Measurements from ENCODE around the gene THUMPD3. TPM values are rescaled to one million over a fixed set of nuclear protein-coding genes. Genes with fewer than 3 reads are reported as not detected.
A peak's percentile ranks its signal among the peaks of the same experiment; 100 is the strongest.

THUMPD3 gene
- total RNA-seq, 1 experiment from 2014 or later: 48.4 TPM

DNA sequence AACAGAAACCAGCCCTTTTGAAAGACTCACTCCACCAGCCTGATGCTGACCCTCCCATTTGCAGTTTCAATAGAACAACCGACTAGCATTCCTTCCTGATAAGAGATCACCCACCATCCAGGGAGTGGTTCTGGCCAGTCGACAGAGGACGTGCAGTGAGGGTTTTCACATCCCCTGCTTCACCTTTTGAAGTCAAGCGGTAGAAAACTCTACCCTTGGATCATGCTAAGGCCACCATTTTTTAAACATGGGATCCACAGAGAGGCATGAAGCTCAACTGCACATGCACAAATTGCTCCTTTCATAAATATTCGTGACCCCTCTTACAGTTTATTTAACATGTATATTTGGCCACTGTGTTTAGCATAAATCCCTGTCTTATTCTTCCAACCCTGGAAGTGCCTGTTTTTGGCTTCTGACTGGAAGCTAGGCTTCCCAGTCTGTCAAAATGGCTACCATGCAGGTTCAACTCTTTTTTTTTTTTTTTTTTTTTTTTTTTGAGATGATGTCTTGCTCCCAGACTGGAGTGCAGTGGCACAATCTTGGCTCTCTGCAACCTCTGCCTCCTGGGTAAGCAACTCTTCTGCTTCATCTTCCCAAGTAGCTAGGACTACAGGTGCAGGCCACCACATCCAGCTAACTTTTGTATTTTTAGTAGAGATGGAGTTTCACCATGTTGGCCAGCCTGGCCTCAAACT, 1.0 kb upstream of the THUMPD3 start:
- DNase-seq (ENCODE audit: low read depth): no peak

- DNase-seq (ENCODE audit: low read depth): no peak
Observed at GRCh38 chr3:9369508-9369907, 6.7 kb downstream of the THUMPD3 start.

- DNase-seq (ENCODE audit: low read depth): no peak
Observed at GRCh38 chr3:9373465-9373864, 10.6 kb downstream of the THUMPD3 start.

DNA sequence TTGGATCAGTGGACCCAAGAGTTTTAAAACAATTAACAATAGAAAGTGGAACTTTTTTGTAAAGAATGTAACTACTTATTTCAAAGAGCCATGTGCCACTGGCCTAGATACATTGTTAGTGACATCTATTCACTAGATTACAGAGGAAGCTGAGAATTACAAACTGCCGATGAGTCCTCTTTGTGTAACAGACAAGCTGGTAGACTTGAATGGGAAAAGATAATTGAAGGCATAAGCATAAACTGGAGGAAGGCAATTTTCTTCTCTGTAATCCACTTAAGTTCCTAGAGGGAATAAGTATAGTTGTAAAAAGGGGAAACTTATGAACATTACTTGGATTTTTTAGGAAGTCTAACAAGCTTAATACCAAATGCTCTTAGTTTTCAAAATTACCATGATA, 15.1 kb downstream of the THUMPD3 start:
- DNase-seq (ENCODE audit: low read depth): no peak

DNA sequence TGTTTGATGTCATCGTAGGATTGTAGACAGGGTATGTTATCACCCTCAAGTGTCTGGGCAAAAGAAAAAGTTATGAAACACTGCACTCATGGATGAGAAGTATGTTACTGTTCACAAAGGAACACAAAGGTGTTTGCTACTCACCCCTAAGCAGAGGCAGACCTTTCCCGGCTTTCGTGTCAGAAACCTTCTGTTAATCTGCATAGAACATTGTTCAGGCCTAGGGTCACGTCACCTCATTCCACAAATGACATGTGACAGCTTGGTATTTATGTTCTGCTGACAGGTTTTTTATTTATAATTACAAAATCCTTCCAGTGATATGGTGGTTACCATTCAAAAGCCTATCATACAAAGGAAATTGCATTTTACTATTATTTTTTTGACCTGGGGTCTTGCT, 16.5 kb downstream of the THUMPD3 start:
- DNase-seq (ENCODE audit: low read depth): no peak

DNA sequence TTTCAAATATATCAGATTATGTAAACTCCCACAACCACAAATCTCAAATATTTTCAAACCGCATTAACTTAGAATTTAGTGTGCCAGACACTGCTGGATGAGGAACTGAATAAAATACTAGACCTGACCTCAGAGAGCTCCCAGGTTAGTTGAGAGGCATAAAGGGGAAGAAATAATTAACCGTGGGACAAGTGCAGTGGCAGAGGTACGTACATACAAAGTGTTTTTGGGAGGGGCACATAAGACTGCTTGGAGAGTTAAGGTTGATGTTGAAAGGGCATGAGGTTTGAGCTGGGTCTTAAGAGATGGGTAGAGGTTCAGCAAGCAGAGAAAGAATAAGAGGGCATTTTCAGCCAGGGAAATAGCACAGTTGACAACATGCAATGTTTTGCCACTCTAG, 17.2 kb downstream of the THUMPD3 start:
- DNase-seq (ENCODE audit: low read depth): no peak

DNA sequence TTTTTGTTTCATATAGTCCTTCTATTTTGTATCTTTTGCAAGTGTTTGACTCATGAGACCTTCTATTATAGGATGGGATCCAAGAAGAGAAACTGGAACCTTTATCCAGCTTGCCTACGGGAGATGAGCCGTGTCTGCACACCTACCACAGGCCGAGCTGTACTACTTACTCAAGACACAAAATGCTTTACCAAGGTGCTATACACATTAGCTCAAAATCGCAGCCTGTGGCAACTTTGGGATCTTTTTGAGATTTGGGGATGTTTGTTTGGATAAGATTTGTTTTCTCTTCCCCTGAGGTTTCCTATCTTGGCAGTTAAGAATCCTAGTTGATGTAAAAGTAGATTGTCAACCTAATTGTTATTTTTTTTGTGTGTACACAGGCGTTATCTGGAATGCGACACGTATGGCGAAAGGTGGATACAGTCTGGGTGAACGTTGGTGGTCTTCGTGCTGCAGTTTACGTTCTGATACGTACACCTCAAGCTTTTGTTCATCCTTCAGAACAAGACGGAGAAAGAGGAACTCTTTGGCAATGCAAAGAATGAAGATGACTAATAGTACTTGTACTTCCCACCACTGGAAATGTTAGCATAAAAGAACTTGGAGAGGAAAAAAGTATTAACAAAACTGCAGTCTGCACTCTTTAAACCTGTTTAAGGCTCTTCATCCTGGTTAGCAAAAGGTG, 21.4 kb downstream of the THUMPD3 start:
- DNase-seq (ENCODE audit: low read depth): no peak

DNA sequence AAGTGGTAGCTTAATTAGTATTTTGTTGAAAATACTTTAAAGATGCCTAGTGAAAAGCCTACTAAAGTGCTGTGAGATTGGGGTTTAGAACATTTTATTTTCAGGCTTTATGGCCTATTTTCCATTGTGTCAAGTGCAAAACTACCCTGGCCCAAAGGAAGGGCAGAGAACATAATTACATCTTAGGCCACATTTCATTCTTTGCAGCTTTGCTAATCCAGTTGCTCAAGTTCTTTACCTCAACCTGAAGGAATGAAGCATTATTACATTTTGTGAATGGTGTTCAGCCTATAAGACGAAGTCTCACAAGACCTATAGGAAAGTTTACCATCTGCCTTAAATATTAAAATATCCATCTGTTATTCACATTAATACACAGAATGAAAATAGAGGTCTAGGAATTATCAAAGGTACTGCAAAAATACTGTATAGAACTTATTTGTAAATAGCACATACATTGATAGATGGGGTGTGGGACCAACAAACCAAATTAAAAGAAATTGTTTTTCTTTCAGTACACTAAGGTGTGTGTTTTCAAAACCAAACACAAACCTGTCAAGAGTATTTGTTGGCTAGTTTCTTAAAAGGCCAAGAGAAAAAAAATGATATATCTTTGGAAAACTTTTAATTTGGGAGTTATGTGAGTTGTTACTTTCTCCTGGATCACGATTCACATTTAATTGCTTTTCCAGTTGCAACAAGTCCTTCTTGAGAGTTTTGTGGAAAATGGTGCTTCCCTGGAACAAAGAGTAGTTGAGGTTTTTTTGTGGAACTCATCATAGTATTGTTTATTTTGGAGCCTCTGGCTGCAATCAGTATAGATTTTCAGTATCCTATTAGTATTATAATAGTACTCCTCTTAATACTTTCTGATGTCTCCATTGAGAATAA, 22.6 kb downstream of the THUMPD3 start:
- DNase-seq (ENCODE audit: low read depth): no peak

DNA sequence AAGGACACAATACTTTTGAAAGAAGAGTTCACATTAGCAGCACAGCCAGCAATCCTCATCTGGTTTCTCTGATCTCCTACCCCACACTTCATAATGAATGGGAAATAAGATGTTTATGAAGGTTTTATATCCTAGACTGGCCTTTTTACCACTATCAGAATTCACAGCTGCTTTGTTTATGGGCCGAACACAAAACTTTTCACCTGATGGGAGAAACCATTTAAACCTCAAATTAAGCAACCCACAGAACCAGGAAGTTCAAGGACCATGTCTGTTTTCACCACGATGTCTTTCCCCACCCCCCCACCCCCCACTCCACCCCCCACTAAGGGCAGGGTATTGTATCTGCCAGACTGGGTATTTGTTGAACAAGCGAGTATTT, 23.2 kb downstream of the THUMPD3 start:
- DNase-seq (ENCODE audit: low read depth): no peak

DNA sequence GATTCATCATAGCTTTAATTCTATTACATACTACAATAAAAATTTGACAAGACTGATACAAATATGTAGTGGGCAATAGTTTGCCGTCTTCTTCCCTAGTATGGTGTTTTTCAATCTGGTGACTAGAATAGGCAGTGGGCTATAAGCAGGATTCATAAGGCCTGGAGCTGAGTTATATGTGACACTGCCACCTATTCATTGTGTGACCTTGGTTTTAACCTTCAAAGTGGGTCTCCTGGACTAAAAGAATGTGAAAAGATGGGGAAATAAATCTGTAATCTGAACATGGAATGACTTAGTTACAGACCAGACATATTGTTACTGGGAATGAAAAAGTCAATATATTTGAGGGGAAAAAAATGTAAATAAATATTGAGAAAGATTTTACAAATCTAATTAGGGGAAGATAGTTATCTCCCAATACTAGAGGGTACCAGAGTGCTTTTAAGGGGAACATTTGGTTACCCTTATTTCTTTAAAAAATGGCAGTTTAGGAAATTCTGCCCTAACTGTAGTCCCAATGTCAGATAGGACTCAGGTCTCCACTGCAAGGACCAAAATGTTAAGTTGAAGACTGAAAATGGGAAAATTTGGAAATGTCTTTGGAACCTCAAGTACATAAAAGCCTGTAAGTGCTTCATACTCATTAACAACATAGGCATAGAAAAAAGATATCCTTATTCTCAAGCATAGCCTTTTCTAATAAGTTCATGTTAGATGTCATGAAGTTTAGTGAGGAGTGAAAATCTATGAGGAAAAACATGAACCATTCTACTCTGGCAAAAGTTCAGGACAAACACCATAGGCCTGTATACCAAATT, 23.9 kb downstream of the THUMPD3 start:
- DNase-seq (ENCODE audit: low read depth): no peak

- no peak for DNase-seq (ENCODE audit: low read depth)
Observed at GRCh38 chr3:9387322-9387655, 24.4 kb downstream of the THUMPD3 start.

- DNase-seq (ENCODE audit: low read depth): no peak
Observed at GRCh38 chr3:9388142-9388541, 25.3 kb downstream of the THUMPD3 start.

DNA sequence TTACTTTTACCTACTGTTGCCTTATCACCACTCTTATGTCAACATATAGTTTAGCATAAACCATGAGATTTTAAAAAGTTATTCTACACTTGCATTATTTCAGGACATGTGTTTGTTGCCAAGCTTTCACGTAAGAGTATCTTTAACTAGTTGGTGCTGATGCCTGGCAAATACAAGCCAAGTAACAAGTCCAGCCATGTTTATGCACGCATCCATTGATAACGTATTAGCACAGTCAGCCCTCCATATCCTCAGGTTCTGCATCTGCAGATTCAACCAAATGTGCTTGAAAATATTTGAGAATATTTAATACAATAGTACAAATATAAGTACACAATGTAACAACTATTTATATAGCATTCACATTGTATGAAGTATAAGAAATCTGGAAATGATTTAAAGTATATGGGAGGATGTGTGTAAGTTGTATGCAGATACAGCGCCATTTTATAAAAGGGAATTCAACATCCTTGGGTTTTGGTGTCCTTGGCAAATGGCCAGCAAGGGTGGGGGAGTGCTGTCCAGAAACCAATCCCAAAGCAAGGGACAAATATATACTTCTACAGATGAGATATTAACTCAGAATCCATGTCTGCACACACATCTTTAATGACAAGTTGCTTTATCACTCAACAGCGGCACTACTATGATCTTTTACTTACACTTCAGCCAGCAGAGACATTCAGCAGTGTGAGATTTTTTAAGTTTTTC, 25.9 kb downstream of the THUMPD3 start:
- no peak for DNase-seq (ENCODE audit: low read depth)

DNA sequence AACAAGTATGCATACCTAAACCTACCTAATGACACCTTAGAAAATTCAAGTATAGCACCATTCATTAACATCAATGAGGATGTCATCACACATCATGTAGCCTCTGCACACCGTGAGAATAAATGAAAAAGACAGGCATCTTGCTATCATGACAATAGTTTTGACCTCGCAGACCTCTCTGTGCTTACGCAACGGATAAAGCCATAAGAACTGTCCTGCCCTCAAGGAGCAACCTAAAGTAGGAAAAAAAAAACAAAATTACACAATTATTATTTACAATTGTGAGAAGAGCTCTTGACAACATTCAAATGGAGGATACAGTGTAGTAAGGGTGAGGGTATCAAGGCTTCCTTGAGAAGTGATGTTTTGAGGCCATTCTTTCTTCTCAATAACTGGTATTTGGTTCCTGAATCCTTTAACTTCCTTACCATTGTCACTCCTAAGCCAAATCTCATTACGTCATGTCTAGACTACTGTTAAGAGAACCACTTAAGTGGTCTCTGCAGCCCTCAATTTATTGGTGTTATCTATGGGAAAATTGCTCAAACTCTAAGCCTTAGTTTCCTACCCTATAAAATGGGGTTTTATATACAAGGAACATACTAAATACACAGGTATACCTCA, 27.5 kb downstream of the THUMPD3 start:
- no peak for DNase-seq (ENCODE audit: low read depth)

DNA sequence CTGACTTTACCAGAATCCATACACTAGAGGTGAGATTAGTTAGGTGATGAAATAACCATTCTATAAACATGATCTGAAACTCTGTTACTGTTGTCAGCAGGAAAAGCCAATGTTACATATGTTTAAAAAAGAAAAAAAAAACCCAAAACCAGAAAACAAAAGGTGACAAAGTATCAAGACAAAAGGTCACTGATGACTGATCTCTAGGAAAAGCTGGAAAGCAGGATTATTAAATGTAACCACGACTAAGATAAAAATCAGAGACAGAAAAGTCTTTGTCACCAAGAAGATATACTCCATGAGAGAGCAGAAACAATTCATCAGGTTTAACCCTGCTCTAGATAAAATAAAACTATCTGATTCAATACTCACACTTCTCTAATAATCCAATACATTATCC, 29.2 kb downstream of the THUMPD3 start:
- no peak for DNase-seq (ENCODE audit: low read depth)

- DNase-seq (ENCODE audit: low read depth): no peak
Observed at GRCh38 chr3:9395570-9396300, 32.9 kb downstream of the THUMPD3 start.

- DNase-seq (ENCODE audit: low read depth): peak; percentile 97
Observed at GRCh38 chr3:9396301-9396631, 33.4 kb downstream of the THUMPD3 start.

- peak; percentile 100 for DNase-seq (ENCODE audit: low read depth)
Observed at GRCh38 chr3:9396632-9397331, 33.9 kb downstream of the THUMPD3 start.

GRCh38 chr3:9397332-9397905, 34.6 kb downstream of the THUMPD3 start, which contains the start of gene SETD5:
Gene SETD5 (plus strand): TSS chr3:9397615. CDS start chr3:9428939, 31,324 bp downstream.
- DNase-seq (ENCODE audit: low read depth): peak; percentile 96

Data from RPMI7951 (cell line).